Psoas muscle (tissue), 8 donors: ENCODE data around the gene PRMT1. TPM values are rescaled to one million over a fixed set of nuclear protein-coding genes. Genes with fewer than 3 reads are reported as not detected.
A peak's percentile ranks its signal among the peaks of the same experiment; 100 is the strongest.

Experiments used
- ATAC-seq, 4 donors: fragments of 200-7000 bp; cut with Tn5 transposase; one replicate each; pipeline ENCODE4 v1.9.1; 2020; ENCODE audit warnings: moderate library complexity in 3 of 4, mild to moderate bottlenecking in 2 of 4
- DNase-seq, 2 donors: peaks; one replicate each; pipeline ENCODE4 v3.0.0-alpha.2; 2020
- H3K27ac ChIP-seq: fragments of 200-600 bp; one replicate; pipeline ENCODE4 v1.8.0; 2022
- H3K27me3 ChIP-seq, 3 donors: fragments of 200-600 bp in 1 of 3; one replicate each; pipeline versions ENCODE4 v1.6.1 to v1.8.0; 2013 to 2022; ENCODE audit warnings: low read length in 2 of 3, mild to moderate bottlenecking in 2 of 3, moderate library complexity in 1 of 3; ENCODE audit not compliant: insufficient read depth in 3 of 3
- H3K36me3 ChIP-seq, 2 donors: fragments of 200-600 bp in 1 of 2; one replicate each; pipeline versions ENCODE4 v1.6.1 to v1.8.0; 2013 to 2022; ENCODE audit warnings: low read depth in 1 of 2, mild to moderate bottlenecking in 1 of 2, moderate library complexity in 1 of 2; ENCODE audit not compliant: insufficient read depth in 1 of 2
- H3K4me1 ChIP-seq: fragments of 200-600 bp; one replicate; pipeline ENCODE4 v1.8.0; 2022
- H3K4me3 ChIP-seq: fragments of 200-600 bp; one replicate; pipeline ENCODE4 v1.8.0; 2022; ENCODE audit warnings: mild to moderate bottlenecking
- H3K9me3 ChIP-seq: fragments of 200-600 bp; one replicate; pipeline ENCODE4 v1.8.0; 2022
- WGBS, 3 donors: extraction: QIAGEN DNeasy Blood & Tissue Kit; methylation state at CpG; one replicate each; pipeline versions ENCODE4 v1.1.6 to v1.1.7; 2013; 5-methylcytosine and 5-hydroxymethylcytosine counted together
- intact Hi-C, 2 donors: fragments of 100-400 bp; cut with DNase I; formaldehyde crosslinking; loops; one replicate each; pipeline versions ENCODE4 v1.11.0 to v1.14.2; 2022
- polyA plus RNA-seq, 3 donors: library from polyadenylated mRNA; stranded (reverse); fragments of 200-250 nt; gene quantifications; one replicate each; pipeline ENCODE4 v1.2.3, GENCODE V29; 2013
- total RNA-seq, 4 donors: library from RNA; stranded (reverse); fragmentation: NEBNext Ultra II Directional in 2 of 4; extraction: Animal tissue kit (Norgen Biotek cat#: 25700) in 2 of 4; gene quantifications; one replicate each; pipeline versions ENCODE4 v1.2.1 to v1.2.4, GENCODE V29; 2021 to 2023
- TF ChIP-seq, protein P1 (sequence below): fragments of 200-600 bp; IDR thresholded peaks from one replicate; pipeline ENCODE4 v1.8.0; 2022; ENCODE audit warnings: antibody characterized with exemption
- donor health status: healthy with polysubstance abuse.
- donor health status: DM: no; HTN: no; CAD: no; lungs with moderate emphysema.
- donor health status: Bipolar disorder and iron deficiency.
- donor health status: healthy.
- donor health status: DM: yes; HTN: yes; CAD: no.
- donor health status: DM: no; HTN: no; CAD: no.
- donor health status: DM: no; HTN: no; CAD: no.
- donor health status: DM: yes; HTN: yes; CAD: no.

Gene PRMT1
- total and polyA plus RNA-seq, 7 donors = 139 to 424 (median 208) TPM

GRCh38 chr19:49687150-49687549, 10.1 kb downstream of the PRMT1 start:
- Histone ChIP-seq H3K9me3 (no peaks in the 10 kb centered on the region), H3K27me3 (peaks cover 0 to 13% (median 0%) of the 10 kb centered on the region in 3 donors), H3K4me3 (no peak overlapping the region), H3K4me1 (peaks cover 13% of the 10 kb centered on the region), H3K27ac (no peak overlapping the region), H3K36me3 (peaks cover 3 to 58% of the 10 kb centered on the region in 2 donors)
- intact Hi-C loops = loop anchor here in 1 of 2 donors (10.0 kb wide), 1 partner anchor 118 kb away; no protein-coding TSS in a partner anchor
- WGBS, 3 donors = 48 to 53% (median 50%) methylated on average over 12 of the region's 12 CpGs
- DNase-seq (no peak), ATAC-seq (no peak)
- TF ChIP-seq, protein P1, sequence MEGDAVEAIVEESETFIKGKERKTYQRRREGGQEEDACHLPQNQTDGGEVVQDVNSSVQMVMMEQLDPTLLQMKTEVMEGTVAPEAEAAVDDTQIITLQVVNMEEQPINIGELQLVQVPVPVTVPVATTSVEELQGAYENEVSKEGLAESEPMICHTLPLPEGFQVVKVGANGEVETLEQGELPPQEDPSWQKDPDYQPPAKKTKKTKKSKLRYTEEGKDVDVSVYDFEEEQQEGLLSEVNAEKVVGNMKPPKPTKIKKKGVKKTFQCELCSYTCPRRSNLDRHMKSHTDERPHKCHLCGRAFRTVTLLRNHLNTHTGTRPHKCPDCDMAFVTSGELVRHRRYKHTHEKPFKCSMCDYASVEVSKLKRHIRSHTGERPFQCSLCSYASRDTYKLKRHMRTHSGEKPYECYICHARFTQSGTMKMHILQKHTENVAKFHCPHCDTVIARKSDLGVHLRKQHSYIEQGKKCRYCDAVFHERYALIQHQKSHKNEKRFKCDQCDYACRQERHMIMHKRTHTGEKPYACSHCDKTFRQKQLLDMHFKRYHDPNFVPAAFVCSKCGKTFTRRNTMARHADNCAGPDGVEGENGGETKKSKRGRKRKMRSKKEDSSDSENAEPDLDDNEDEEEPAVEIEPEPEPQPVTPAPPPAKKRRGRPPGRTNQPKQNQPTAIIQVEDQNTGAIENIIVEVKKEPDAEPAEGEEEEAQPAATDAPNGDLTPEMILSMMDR = no peak

DNA sequence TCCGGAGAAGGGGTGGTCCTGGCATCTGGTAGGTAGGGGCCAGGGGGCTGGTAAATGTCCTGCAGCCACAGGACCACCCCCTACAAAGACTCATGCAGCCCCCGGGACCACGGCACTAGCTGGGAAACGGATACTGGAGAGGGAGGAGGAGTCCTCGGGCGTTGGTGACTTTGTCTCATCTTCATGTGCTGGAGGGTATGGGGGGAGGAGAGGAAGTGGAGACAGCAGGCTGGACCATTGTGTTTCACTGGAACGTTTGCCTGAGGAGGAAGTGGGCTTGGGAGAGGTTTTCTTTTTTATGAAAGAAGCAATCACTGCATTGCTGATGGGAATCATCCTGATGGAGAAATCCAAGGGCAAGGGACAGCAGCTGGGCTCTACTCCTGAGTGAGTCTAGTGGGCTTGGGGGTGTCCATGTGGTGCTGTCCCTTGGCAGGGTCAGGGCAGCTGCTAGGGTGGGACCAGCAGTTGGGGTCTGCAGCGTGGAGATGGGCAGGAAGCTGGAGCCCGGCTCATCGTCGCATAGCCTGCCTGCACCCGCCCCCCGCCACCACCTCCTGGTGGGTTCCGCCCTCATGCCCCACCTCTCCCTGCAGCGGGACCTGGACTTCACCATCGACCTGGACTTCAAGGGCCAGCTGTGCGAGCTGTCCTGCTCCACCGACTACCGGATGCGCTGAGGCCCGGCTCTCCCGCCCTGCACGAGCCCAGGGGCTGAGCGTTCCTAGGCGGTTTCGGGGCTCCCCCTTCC, 10.7 kb downstream of the PRMT1 start:
- ATAC-seq (no peak), DNase-seq (no peak)
- H3K4me1 ChIP-seq = peaks cover 13% of the 10 kb centered on the region
- H3K4me3 ChIP-seq = no peak overlapping the region
- H3K27me3 ChIP-seq = peaks cover 0 to 13% (median 0%) of the 10 kb centered on the region in 3 donors
- WGBS, 3 donors = 60 to 63% (median 62%) methylated on average over 24 to 26 of the region's 26 CpGs
- H3K9me3 ChIP-seq = no peaks in the 10 kb centered on the region
- no peak overlapping the region for H3K27ac ChIP-seq
- TF ChIP-seq, protein P1 = no peak
- intact Hi-C loops = loop anchor here in 1 of 2 donors (10.0 kb wide), 1 partner anchor 117 kb away; no protein-coding TSS in a partner anchor
- H3K36me3 ChIP-seq = peaks cover 0 to 52% of the 10 kb centered on the region in 2 donors

DNA sequence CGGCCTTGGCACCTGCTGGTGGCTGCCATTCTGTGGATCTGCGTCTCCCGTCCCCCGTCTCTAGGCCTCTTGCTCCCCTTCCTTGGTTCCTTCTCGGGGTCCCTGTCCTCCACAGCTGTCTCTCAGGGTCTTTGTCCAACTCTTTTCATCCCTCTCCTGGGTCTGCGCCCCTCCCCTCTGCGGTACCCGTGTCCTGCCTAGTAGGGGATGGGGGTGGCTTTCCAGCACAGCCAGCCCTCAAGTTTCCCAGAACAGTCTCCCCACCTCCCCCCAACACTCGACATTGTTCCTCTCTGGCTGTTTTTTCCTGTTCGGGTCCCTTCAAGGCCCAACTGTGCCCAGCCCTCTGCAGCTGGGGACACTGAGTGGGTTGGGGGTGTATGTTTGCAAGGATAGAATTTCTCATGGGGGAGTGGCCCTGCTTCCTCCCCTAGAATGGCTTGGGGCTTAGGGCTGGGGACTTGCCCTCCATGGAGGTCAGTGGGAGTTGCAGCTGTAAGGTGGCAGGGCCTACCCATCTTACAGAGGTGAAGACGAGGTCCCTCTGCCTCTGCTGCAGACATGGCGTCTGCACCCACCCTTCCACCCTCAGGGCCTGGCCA, 11.6 kb downstream of the PRMT1 start:
- DNase-seq (no peak), ATAC-seq (peak in 3 of 4 donors; percentile 4 to 12 (median 5))
- no peaks in the 10 kb centered on the region for H3K9me3 ChIP-seq
- H3K36me3 ChIP-seq = peaks cover 0 to 43% of the 10 kb centered on the region in 2 donors
- intact Hi-C loops = loop anchor here in 1 of 2 donors (10.0 kb wide), 1 partner anchor 116 kb away; no protein-coding TSS in a partner anchor
- peaks cover 0 to 13% (median 0%) of the 10 kb centered on the region in 3 donors for H3K27me3 ChIP-seq
- H3K27ac ChIP-seq = no peak overlapping the region
- no peak overlapping the region for H3K4me3 ChIP-seq
- WGBS, 3 donors = 52 to 60% (median 58%) methylated on average over 12 of the region's 12 CpGs
- peaks cover 13% of the 10 kb centered on the region for H3K4me1 ChIP-seq
- TF ChIP-seq, protein P1 = no peak

- Histone ChIP-seq H3K36me3 (peaks cover 0 to 36% of the 10 kb centered on the region in 2 donors), H3K4me1 (peaks cover 13% of the 10 kb centered on the region), H3K27me3 (peaks cover 0 to 13% (median 0%) of the 10 kb centered on the region in 3 donors), H3K9me3 (no peaks in the 10 kb centered on the region), H3K4me3 (peak within 1 kb of the TSS; percentile 63), H3K27ac (peak within 1 kb of the TSS; percentile 23)
- 25 to 27% (median 26%) methylated on average over 53 to 54 of the region's 54 CpGs for WGBS, 3 donors
- intact Hi-C loops = loop anchor here in 1 of 2 donors (10.0 kb wide), 1 partner anchor 115 kb away; no protein-coding TSS in a partner anchor
- ATAC-seq = peak; percentile 50 to 73 (median 59)
- TF ChIP-seq, protein P1 = peak; percentile 47
- DNase-seq = peak in 1 of 2 donors; percentile 77
Observed at GRCh38 chr19:49689133-49690078, 12.3 kb downstream of the PRMT1 start, which contains the start of gene ADM5. TSS of gene ADM5 (plus strand) at chr19:49689594. CDS start at chr19:49689838, 244 bp downstream.
